Thymus (tissue), 11 donors: ENCODE measurements around the gene AFF1. TPM values are rescaled to one million over a fixed set of nuclear protein-coding genes. Genes with fewer than 3 reads are reported as not detected.

Source experiments
- DNase-seq, 9 donors: peaks; one replicate each; pipeline ENCODE4 v3.0.0-alpha.2; 2013; ENCODE audit warnings: low spot score in 9 of 9, low read depth in 6 of 9, missing footprints in 1 of 9
- H3K27ac ChIP-seq, 2 donors: one replicate each; pipeline ENCODE4 v1.5.1; 2013; ENCODE audit warnings: control low read depth in 1 of 2, low read depth in 1 of 2, low read length in 1 of 2, mild to moderate bottlenecking in 1 of 2, moderate library complexity in 1 of 2
- H3K27me3 ChIP-seq, 2 donors: one replicate each; pipeline ENCODE4 v1.5.1; 2013; ENCODE audit warnings: low read length in 1 of 2; ENCODE audit not compliant: control insufficient read depth in 2 of 2, insufficient read depth in 1 of 2
- H3K36me3 ChIP-seq, 2 donors: one replicate each; pipeline ENCODE4 v1.5.1; 2013; ENCODE audit warnings: low read length in 1 of 2, mild to moderate bottlenecking in 1 of 2, moderate library complexity in 1 of 2; ENCODE audit not compliant: control insufficient read depth in 2 of 2, insufficient read depth in 2 of 2
- H3K4me1 ChIP-seq, 2 donors: one replicate each; pipeline ENCODE4 v1.5.1; 2013; ENCODE audit warnings: low read length in 2 of 2; ENCODE audit not compliant: control insufficient read depth in 2 of 2, insufficient read depth in 2 of 2
- H3K4me3 ChIP-seq, 2 donors: one replicate each; pipeline ENCODE4 v1.5.1; 2013; ENCODE audit warnings: low read length in 2 of 2, control low read depth in 1 of 2, mild to moderate bottlenecking in 1 of 2
- H3K9me3 ChIP-seq, 2 donors: one replicate each; pipeline ENCODE4 v1.5.1; 2013; ENCODE audit warnings: low read length in 1 of 2, mild to moderate bottlenecking in 1 of 2; ENCODE audit not compliant: control insufficient read depth in 2 of 2, insufficient read depth in 1 of 2
- WGBS: extraction: QIAGEN DNeasy Blood & Tissue Kit; methylation state at CpG from one replicate; pipeline ENCODE4 v1.1.7; 2013; 5-methylcytosine and 5-hydroxymethylcytosine counted together
- polyA plus RNA-seq: library from polyadenylated mRNA; stranded (reverse); fragments of 200-250 nt; gene quantifications from one replicate; pipeline ENCODE4 v1.2.3, GENCODE V29; 2013
- total RNA-seq: library from RNA; stranded (reverse); fragments of 120-200 nt; gene quantifications from one replicate; pipeline ENCODE4 v1.2.4, GENCODE V29; 2013
- donor health status: healthy.

Gene AFF1
- total and polyA plus RNA-seq, 2 donors = 12.3 to 13.3 TPM

DNA sequence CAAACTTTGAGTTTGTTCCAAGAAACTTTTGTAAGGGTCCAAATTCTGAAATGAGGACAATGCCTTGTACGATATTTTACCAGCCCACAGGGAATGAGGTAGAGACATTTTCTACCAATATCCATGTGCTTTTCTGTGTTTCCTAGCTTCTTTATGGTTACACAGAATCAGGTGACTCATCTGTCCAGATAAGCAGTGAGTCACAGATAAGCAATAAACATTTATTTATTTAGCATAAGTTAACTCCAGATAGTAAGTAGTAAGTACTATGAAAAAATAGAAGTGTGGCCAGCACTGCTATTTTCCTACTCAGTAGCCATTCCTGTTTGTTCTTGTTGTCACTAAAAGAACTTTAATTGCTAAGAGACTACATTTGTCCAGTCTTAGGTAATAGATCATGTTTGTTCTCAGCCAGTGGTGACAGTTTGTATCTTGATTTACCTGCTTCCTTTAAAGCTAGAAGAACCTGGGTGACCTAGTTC is 7.4 kb downstream of the AFF1 start:
- DNase-seq = no peak
- Histone ChIP-seq H3K36me3 (no peaks in the 10 kb centered on the region), H3K4me3 (no peak overlapping the region), H3K27ac (no peak overlapping the region), H3K9me3 (no peaks in the 10 kb centered on the region), H3K27me3 (no peaks in the 10 kb centered on the region), H3K4me1 (peaks cover 31 to 60% of the 10 kb centered on the region in 2 donors)
- 96% methylated on average over 1 of the region's 1 CpG for WGBS

DNA sequence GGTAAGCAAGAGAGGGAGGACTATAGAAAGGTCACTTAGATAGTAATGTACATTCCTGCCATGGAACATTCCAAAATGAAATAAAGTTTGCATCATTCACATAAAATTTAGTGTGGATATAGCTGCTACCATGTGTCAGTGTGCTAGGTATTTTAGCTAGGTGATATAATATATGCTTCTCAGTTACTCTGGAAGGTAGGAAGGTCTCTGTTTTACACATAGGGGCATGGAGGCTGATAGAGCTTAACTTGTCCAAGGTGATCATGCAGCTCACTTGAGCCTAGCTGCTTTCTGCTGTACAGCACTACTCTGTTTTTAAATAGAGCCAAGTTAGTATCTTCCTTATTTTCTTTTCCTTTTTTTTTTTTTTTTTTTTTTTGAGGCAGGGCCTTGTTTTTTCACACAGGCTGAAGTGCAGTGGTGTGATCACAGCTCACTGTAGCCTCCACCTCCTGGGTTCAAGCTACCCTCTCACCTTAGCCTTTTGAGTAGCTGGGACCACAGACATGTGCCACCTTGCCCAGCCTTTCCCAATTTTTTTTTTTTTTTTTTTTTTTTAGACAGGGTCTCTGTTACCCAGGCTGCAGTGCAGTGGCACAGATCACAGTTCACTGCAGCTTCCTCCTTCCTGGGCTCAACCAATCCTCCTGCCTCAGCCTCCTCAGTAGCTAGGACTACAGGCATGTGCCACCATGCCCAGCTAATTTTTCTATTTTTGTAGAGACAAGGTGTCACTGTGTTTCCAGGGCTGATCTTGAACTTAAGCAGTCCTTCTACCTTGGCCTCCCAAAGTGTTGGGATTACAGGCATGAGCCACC is 10.4 kb downstream of the AFF1 start:
- Histone ChIP-seq H3K27ac (no peak overlapping the region), H3K36me3 (peaks cover 0 to 4% of the 10 kb centered on the region in 2 donors), H3K4me3 (no peak overlapping the region), H3K4me1 (peaks cover 27 to 42% of the 10 kb centered on the region in 2 donors), H3K27me3 (no peaks in the 10 kb centered on the region), H3K9me3 (no peaks in the 10 kb centered on the region)
- no peak for DNase-seq

DNA sequence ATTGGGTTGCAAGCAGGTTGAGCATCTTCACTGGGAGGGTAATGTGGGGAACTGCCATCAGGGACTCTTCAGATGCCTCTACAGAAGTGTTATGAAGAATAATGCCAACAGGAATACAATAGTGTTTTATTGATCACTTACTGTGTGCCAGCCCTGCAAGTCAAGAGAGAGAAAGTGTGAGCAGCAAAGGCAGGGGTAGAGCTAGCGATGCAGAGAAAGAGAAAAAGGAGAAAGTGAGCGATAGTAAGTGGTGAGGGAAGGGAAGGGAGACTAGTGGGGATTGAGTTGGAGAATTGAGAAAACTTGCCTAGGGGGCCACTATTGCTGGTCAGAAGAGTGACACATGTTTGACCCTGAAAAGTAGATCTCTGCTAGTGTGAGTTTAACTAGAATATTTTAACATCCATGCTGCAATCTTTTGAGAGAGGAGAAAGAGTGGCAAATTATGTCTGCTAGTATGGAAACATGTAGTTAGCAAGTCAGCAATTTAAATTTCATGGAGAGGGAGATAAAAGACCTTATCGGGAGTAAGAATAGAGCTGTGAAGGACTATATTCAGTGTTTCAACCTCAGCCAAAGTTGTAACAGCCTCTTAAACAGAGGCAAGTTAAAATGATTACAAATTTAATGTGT is 12.2 kb downstream of the AFF1 start:
- H3K27ac ChIP-seq = no peak overlapping the region
- peaks cover 22 to 32% of the 10 kb centered on the region in 2 donors for H3K4me1 ChIP-seq
- 78% methylated on average over 3 of the region's 3 CpGs for WGBS
- H3K4me3 ChIP-seq = no peak overlapping the region
- peaks cover 0 to 4% of the 10 kb centered on the region in 2 donors for H3K36me3 ChIP-seq
- no peaks in the 10 kb centered on the region for H3K9me3 ChIP-seq
- DNase-seq = no peak
- H3K27me3 ChIP-seq = no peaks in the 10 kb centered on the region

DNA sequence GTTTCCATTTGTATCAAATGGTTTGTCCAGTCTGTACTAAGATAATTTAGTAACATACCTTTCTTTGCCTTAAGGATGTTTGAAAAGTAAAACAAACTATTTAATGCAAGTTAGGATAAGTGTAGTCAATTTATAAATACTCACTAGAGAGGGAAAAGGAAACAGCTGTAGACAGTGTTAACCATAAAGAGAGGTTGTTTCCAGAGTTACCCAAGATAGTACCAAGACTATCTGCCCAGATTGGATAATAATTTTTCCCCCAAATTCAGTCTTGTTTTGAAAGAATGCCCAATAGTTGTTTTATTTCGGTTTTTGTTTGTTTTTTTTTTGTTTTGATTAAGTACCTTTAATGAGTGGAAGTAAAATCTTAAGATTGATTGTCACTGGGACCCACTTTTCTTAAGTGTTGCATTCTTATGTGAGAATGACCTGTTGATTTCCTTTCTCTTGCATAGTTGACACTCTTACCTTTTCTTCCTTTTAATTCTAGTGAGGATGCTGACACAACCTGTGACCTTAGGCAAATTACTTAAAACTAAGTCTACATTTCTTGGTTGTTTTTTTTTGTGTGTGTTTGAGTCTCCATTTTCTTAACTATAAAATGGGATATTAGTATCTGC is 12.8 kb downstream of the AFF1 start:
- H3K4me3 ChIP-seq = no peak overlapping the region
- no peaks in the 10 kb centered on the region for H3K9me3 ChIP-seq
- H3K27me3 ChIP-seq = no peaks in the 10 kb centered on the region
- 15% methylated on average over 1 of the region's 1 CpG for WGBS
- H3K4me1 ChIP-seq = peaks cover 19 to 29% of the 10 kb centered on the region in 2 donors
- no peak for DNase-seq
- H3K27ac ChIP-seq = peak overlapping the region in 1 of 2 donors; percentile 2
- H3K36me3 ChIP-seq = peaks cover 0 to 4% of the 10 kb centered on the region in 2 donors

DNA sequence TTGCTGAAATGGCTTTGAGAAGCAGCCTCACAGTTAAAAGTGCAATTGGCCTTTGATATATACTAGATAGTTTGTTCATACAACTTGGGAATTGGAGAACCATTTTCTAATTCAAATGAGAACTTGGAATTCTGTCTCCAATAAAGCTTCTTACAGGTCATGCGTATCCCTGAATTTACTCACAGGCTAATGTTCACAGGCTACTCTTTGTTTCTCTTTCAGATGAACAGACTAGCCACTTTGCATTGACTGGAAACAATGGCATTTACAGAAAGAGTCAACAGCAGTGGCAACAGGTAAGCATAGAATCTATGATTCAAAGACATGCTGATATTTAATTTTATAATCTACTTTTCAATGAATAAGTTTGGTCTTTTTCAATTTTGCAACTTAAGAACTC is 13.5 kb downstream of the AFF1 start:
- Histone ChIP-seq H3K36me3 (peaks cover 0 to 4% of the 10 kb centered on the region in 2 donors), H3K9me3 (no peaks in the 10 kb centered on the region), H3K27me3 (no peaks in the 10 kb centered on the region), H3K27ac (no peak overlapping the region), H3K4me3 (no peak overlapping the region), H3K4me1 (peaks cover 12 to 22% of the 10 kb centered on the region in 2 donors)
- 98% methylated on average over 1 of the region's 1 CpG for WGBS
- DNase-seq = no peak

DNA sequence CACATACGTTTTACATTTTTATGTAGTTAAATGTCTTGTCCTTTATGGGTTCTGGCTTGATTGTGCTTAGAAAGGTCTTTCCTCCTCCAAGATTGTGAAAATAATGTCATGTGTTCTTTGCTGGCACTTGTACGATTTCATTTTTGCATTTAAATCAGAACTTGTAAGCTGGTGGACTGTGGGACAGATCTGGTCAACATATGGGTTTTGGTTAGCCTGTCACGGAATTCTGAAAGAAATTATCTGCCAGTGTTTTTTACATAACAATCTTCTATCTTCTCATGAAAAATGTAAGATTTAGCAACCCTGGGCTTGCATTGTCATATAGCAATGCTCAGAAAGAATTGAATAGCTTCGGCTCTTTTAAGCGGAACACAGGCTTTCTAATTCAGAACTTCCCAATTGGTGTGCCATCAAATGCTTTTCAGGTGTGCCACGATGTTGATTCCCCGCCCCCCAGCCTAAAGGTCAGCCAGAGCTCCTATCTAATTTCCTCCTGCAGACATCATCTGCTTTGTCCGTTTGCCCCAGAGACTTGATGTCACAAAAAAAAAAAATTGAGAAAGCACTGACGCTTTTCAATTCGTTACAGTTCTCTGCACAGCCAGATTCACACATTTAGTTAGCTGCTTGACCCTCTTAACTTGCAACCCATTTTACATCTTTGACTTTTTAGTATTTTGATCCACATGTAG is 16.2 kb downstream of the AFF1 start:
- Histone ChIP-seq H3K4me3 (no peak overlapping the region), H3K27ac (no peak overlapping the region), H3K4me1 (peaks cover 10 to 13% of the 10 kb centered on the region in 2 donors), H3K36me3 (peaks cover 0 to 4% of the 10 kb centered on the region in 2 donors), H3K9me3 (no peaks in the 10 kb centered on the region), H3K27me3 (no peaks in the 10 kb centered on the region)
- 91% methylated on average over 10 of the region's 10 CpGs for WGBS
- DNase-seq = no peak

DNA sequence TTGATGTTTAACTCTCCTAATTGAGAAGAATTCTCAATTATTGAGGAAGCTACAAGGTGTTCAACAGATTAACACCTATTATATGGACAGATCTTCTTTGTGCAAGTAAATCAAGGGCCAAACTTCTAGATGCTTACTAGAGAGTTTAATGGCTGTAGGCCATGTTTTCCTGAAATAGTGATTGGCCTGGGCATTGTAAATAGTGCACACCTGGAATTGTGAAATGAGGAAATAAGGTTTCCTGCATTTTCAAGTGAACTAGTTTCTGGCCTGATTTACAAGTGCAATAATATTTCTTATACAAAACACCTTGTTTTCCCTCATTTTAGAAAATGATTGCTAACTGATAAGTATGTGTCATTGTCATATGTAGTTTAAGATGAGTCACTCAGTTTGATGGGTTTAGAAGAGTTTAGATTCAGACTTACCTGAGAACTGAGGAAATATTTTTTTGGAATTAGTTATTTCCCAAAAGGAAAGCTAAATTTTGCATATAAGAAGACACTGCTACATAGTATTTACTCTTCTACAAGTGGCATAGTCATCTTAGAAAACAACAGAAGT is 21.2 kb downstream of the AFF1 start:
- no peak for DNase-seq
- peaks cover 15 to 17% of the 10 kb centered on the region in 2 donors for H3K4me1 ChIP-seq
- no peaks in the 10 kb centered on the region for H3K9me3 ChIP-seq
- no peak overlapping the region for H3K4me3 ChIP-seq
- H3K27me3 ChIP-seq = no peaks in the 10 kb centered on the region
- H3K36me3 ChIP-seq = no peaks in the 10 kb centered on the region
- H3K27ac ChIP-seq = no peak overlapping the region

DNA sequence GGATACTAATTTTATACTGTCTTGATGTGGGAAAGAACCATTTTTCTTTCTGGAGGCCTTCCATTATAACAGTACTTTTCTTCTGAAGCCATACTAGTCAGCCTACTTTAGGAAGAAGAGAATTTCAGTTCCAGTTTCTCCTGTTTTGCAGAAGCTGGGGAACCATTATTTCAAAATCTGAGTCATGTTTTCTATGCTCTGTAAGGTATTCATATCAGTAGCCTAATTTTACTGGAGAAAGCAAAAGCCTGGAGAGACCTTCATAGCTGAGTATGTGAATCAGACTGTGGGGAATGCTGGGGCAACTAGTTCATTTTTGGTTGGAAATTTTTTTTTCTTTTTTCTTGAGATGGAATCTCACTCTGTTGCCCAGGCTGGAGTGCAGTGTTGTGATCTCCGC is 22.4 kb downstream of the AFF1 start:
- DNase-seq = no peak
- Histone ChIP-seq H3K9me3 (no peaks in the 10 kb centered on the region), H3K27ac (no peak overlapping the region), H3K4me3 (no peak overlapping the region), H3K27me3 (no peaks in the 10 kb centered on the region), H3K36me3 (no peaks in the 10 kb centered on the region), H3K4me1 (peaks cover 20 to 29% of the 10 kb centered on the region in 2 donors)
- 100% methylated on average over 1 of the region's 1 CpG for WGBS
